ENCODE measurements around the gene SCP2.

Gene SCP2

GRCh38 chr1:53047737-53048736 lies 121.0 kb downstream of the SCP2 start:
- Histone ChIP-seq H3K27me3 (ENCODE audit: low read length) (no peaks in the 10 kb centered on the region), H3K27ac (ENCODE audit: low read depth, low read length) (no peak overlapping the region), H3K4me3 (ENCODE audit: insufficient read depth, low read length, poor library complexity, severe bottlenecking) (no peak overlapping the region), H4K20me1 (ENCODE audit: low read depth, low read length) (no peaks in the 10 kb centered on the region), H3K4me2 (ENCODE audit: low read depth, low read length, poor library complexity, severe bottlenecking) (no peak overlapping the region), H3K79me2 (ENCODE audit: insufficient read depth, low read length) (no peaks in the 10 kb centered on the region), H3K9me2 (replicated peaks; ENCODE audit: insufficient read depth, low read length) (no peaks in the 10 kb centered on the region), H3K9me3 (ENCODE audit: insufficient read depth, low read length) (no peaks in the 10 kb centered on the region), H2AFZ (ENCODE audit: low read depth, low read length, severe bottlenecking) (no peak overlapping the region), H3F3A (ENCODE audit: insufficient read depth) (no peaks in the 10 kb centered on the region), H3K36me3 (ENCODE audit: low read length) (peaks cover 5% of the 10 kb centered on the region; the same call in 1 of the 2 replicates), H3K9ac (ENCODE audit: low read length) (no peak overlapping the region)
- TF ChIP-seq CTCF (IDR thresholded peaks at IDR 0.05; ENCODE audit: insufficient read depth, low read length, poor library complexity, severe bottlenecking) (no peak), EZH2phosphoT487 (conservative IDR thresholded peaks at IDR 0.05; ENCODE audit: low read length) (no peak)

- Histone ChIP-seq H3K27me3 (ENCODE audit: low read length) (no peaks in the 10 kb centered on the region), H3K27ac (ENCODE audit: low read depth, low read length) (no peak overlapping the region), H4K20me1 (ENCODE audit: low read depth, low read length) (no peaks in the 10 kb centered on the region), H3K4me2 (ENCODE audit: low read depth, low read length, poor library complexity, severe bottlenecking) (no peak overlapping the region), H3K9ac (ENCODE audit: low read length) (no peak overlapping the region), H3F3A (ENCODE audit: insufficient read depth) (no peaks in the 10 kb centered on the region), H2AFZ (ENCODE audit: low read depth, low read length, severe bottlenecking) (no peak overlapping the region), H3K36me3 (ENCODE audit: low read length) (peaks cover 5% of the 10 kb centered on the region; the same call in 1 of the 2 replicates), H3K9me2 (replicated peaks; ENCODE audit: insufficient read depth, low read length) (no peaks in the 10 kb centered on the region), H3K79me2 (ENCODE audit: insufficient read depth, low read length) (no peaks in the 10 kb centered on the region), H3K9me3 (ENCODE audit: insufficient read depth, low read length) (no peaks in the 10 kb centered on the region), H3K4me3 (ENCODE audit: insufficient read depth, low read length, poor library complexity, severe bottlenecking) (no peak overlapping the region)
- TF ChIP-seq CTCF (IDR thresholded peaks at IDR 0.05; ENCODE audit: insufficient read depth, low read length, poor library complexity, severe bottlenecking) (no peak), EZH2phosphoT487 (conservative IDR thresholded peaks at IDR 0.05; ENCODE audit: low read length) (no peak)
Measured at GRCh38 chr1:53048960-53049573, 122.0 kb downstream of the SCP2 start.

- TF ChIP-seq CTCF (IDR thresholded peaks at IDR 0.05; ENCODE audit: insufficient read depth, low read length, poor library complexity, severe bottlenecking): no peak
- no peak for TF ChIP-seq EZH2phosphoT487 (conservative IDR thresholded peaks at IDR 0.05; ENCODE audit: low read length)
- Histone ChIP-seq H3K4me3 (ENCODE audit: insufficient read depth, low read length, poor library complexity, severe bottlenecking) (no peak overlapping the region), H3K36me3 (ENCODE audit: low read length) (peaks cover 5% of the 10 kb centered on the region; the same call in 1 of the 2 replicates), H3K27ac (ENCODE audit: low read depth, low read length) (no peak overlapping the region), H3K27me3 (ENCODE audit: low read length) (no peaks in the 10 kb centered on the region), H4K20me1 (ENCODE audit: low read depth, low read length) (no peaks in the 10 kb centered on the region), H3K9me3 (ENCODE audit: insufficient read depth, low read length) (no peaks in the 10 kb centered on the region), H3K9me2 (replicated peaks; ENCODE audit: insufficient read depth, low read length) (no peaks in the 10 kb centered on the region), H3K9ac (ENCODE audit: low read length) (no peak overlapping the region), H3K4me2 (ENCODE audit: low read depth, low read length, poor library complexity, severe bottlenecking) (no peak overlapping the region), H2AFZ (ENCODE audit: low read depth, low read length, severe bottlenecking) (no peak overlapping the region), H3K79me2 (ENCODE audit: insufficient read depth, low read length) (no peaks in the 10 kb centered on the region), H3F3A (ENCODE audit: insufficient read depth) (no peaks in the 10 kb centered on the region)
Measured at GRCh38 chr1:53049574-53049967, 122.5 kb downstream of the SCP2 start.
